OCI-LY1 (cell line): ENCODE results near the gene ANKRD33B.

Experiments used
- H2AFZ ChIP-seq: fragments of 200-600 bp; sonication (generic), shearing (Covaris generic); 2 replicates; pipeline ENCODE4 v1.6.0; 2014; ENCODE audit warnings: antibody characterized with exemption, mild to moderate bottlenecking, low read length
- H3F3A ChIP-seq: fragments of 200-600 bp; sonication (generic), shearing (Covaris generic); 2 replicates; pipeline ENCODE4 v1.6.0; 2014; ENCODE audit warnings: mild to moderate bottlenecking, antibody characterized with exemption, low read length, moderate library complexity; ENCODE audit not compliant: insufficient read depth
- H3K27ac ChIP-seq: fragments of 200-600 bp; sonication (generic); 2 replicates; pipeline ENCODE4 v1.5.1; 2014; ENCODE audit warnings: low read length, mixed run types, mild to moderate bottlenecking, low read depth; ENCODE audit not compliant: poor library complexity, severe bottlenecking
- H3K27me3 ChIP-seq: fragments of 200-600 bp; sonication (generic); 2 replicates; pipeline ENCODE4 v1.6.0; 2014; ENCODE audit warnings: antibody characterized with exemption, mild to moderate bottlenecking, low read length, moderate library complexity; ENCODE audit not compliant: insufficient read depth
- H3K36me3 ChIP-seq: fragments of 200-600 bp; sonication (generic); 2 replicates; pipeline ENCODE4 v1.6.1; 2014; ENCODE audit warnings: mild to moderate bottlenecking, antibody characterized with exemption, low read length, moderate library complexity, mixed read lengths; ENCODE audit not compliant: insufficient read depth
- H3K4me1 ChIP-seq: fragments of 200-600 bp; sonication (generic); 2 replicates; pipeline ENCODE4 v1.5.1; 2014; ENCODE audit warnings: mild to moderate bottlenecking, low read length, moderate library complexity; ENCODE audit not compliant: insufficient read depth, severe bottlenecking
- H3K4me2 ChIP-seq: fragments of 200-600 bp; sonication (generic), shearing (Covaris generic); 2 replicates; pipeline ENCODE4 v1.6.1; 2014; ENCODE audit warnings: low read length
- H3K4me3 ChIP-seq: fragments of 200-600 bp; sonication (generic); 2 replicates; pipeline ENCODE4 v1.5.1; 2014; ENCODE audit warnings: low read length, low read depth, mild to moderate bottlenecking, mixed read lengths; ENCODE audit not compliant: poor library complexity, severe bottlenecking
- H3K79me2 ChIP-seq: fragments of 200-600 bp; shearing (Covaris generic); 2 replicates; pipeline ENCODE4 v1.6.1; 2016; ENCODE audit warnings: mixed run types, low read length, mixed read lengths; ENCODE audit not compliant: insufficient read depth
- H3K9ac ChIP-seq: fragments of 200-600 bp; sonication (generic), shearing (Covaris generic); 2 replicates; pipeline ENCODE4 v1.6.1; 2014; ENCODE audit warnings: mild to moderate bottlenecking, low read length, mixed read lengths
- H3K9me2 ChIP-seq: fragments of 200-600 bp; sonication (generic), shearing (Covaris generic); 2 replicates; pipeline ENCODE4 v1.6.1; 2014; ENCODE audit warnings: low read depth, mild to moderate bottlenecking, low read length, mixed read lengths
- H3K9me3 ChIP-seq: fragments of 200-600 bp; shearing (Covaris generic); 2 replicates; pipeline ENCODE4 v1.6.1; 2014; ENCODE audit warnings: low read length, mixed read lengths
- H4K20me1 ChIP-seq: fragments of 200-600 bp; sonication (generic), shearing (Covaris generic); 2 replicates; pipeline ENCODE4 v1.6.0; 2016; ENCODE audit warnings: mild to moderate bottlenecking, low read length; ENCODE audit not compliant: insufficient read depth
- CTCF ChIP-seq: fragments of 200-600 bp; sonication (generic), shearing (Covaris generic); IDR thresholded peaks from 2 replicates; pipeline ENCODE4 v1.5.1; 2017; ENCODE audit warnings: mild to moderate bottlenecking, antibody characterized with exemption, low read length, moderate library complexity, mixed read lengths
- EZH2 ChIP-seq: fragments of 200-600 bp; sonication (generic), shearing (Covaris generic); IDR thresholded peaks from 2 replicates; pipeline ENCODE4 v1.8.0; 2017; ENCODE audit warnings: borderline replicate concordance, mixed run types, mild to moderate bottlenecking, antibody characterized with exemption, low read length, moderate library complexity, mixed read lengths

Gene ANKRD33B

GRCh38 chr5:10599113-10599512 lies 35.2 kb downstream of the ANKRD33B start:
- Histone ChIP-seq H3K4me2 (no peak overlapping the region), H3K27ac (no peak overlapping the region), H3K4me1 (peaks cover 8% of the 10 kb centered on the region), H3F3A (no peaks in the 10 kb centered on the region), H3K9me3 (no peaks in the 10 kb centered on the region), H3K9ac (no peak overlapping the region), H3K4me3 (no peak overlapping the region), H3K9me2 (no peaks in the 10 kb centered on the region), H3K79me2 (no peaks in the 10 kb centered on the region), H2AFZ (no peak overlapping the region), H3K36me3 (no peaks in the 10 kb centered on the region), H4K20me1 (no peaks in the 10 kb centered on the region), H3K27me3 (0 out of 2 replicates have a peak, but pooled peaks cover 5% of the 10 kb centered on the region)
- TF ChIP-seq EZH2, result no peak
- no peak for TF ChIP-seq CTCF

- TF ChIP-seq CTCF (no peak), EZH2 (no peak)
- Histone ChIP-seq H3K9ac (no peak overlapping the region), H4K20me1 (no peaks in the 10 kb centered on the region), H3K36me3 (no peaks in the 10 kb centered on the region), H3K4me1 (peaks cover 8% of the 10 kb centered on the region), H3K27me3 (0 out of 2 replicates have a peak, but pooled peaks cover 5% of the 10 kb centered on the region), H3K9me3 (no peaks in the 10 kb centered on the region), H3F3A (no peaks in the 10 kb centered on the region), H3K79me2 (no peaks in the 10 kb centered on the region), H3K27ac (no peak overlapping the region), H2AFZ (no peak overlapping the region), H3K4me3 (no peak overlapping the region), H3K9me2 (no peaks in the 10 kb centered on the region), H3K4me2 (no peak overlapping the region)
These were observed 36.0 kb downstream of the ANKRD33B start for GRCh38 chr5:10599862-10600284.

- peaks cover 5% of the 10 kb centered on the region; the same call in 1 of the 2 replicates for H3K27me3 ChIP-seq
- no peaks in the 10 kb centered on the region for H3K79me2 ChIP-seq
- H3F3A ChIP-seq, result no peaks in the 10 kb centered on the region
- H3K4me1 ChIP-seq, result peaks cover 8% of the 10 kb centered on the region
- TF ChIP-seq EZH2 (no peak), CTCF (no peak)
- no peak overlapping the region for H2AFZ ChIP-seq
- peak overlapping the region; percentile 14; the same call in 1 of the 2 replicates for H3K4me2 ChIP-seq
- no peak overlapping the region for H3K4me3 ChIP-seq
- H3K36me3 ChIP-seq, result no peaks in the 10 kb centered on the region
- H4K20me1 ChIP-seq, result no peaks in the 10 kb centered on the region
- H3K9me2 ChIP-seq, result no peaks in the 10 kb centered on the region
- H3K9me3 ChIP-seq, result no peaks in the 10 kb centered on the region
- no peak overlapping the region for H3K27ac ChIP-seq
- no peak overlapping the region for H3K9ac ChIP-seq
These were observed 36.9 kb downstream of the ANKRD33B start for GRCh38 chr5:10600626-10601245.
